Raji (cell line): ENCODE measurements around the gene TRPM2.

Experiments used
- POLR2A ChIP-seq: IDR thresholded peaks from 2 replicates; pipeline ENCODE4 v1.6.1; 2011; ENCODE audit warnings: low read depth, low read length, control low read depth; ENCODE audit not compliant: insufficient read depth

TRPM2 gene

DNA sequence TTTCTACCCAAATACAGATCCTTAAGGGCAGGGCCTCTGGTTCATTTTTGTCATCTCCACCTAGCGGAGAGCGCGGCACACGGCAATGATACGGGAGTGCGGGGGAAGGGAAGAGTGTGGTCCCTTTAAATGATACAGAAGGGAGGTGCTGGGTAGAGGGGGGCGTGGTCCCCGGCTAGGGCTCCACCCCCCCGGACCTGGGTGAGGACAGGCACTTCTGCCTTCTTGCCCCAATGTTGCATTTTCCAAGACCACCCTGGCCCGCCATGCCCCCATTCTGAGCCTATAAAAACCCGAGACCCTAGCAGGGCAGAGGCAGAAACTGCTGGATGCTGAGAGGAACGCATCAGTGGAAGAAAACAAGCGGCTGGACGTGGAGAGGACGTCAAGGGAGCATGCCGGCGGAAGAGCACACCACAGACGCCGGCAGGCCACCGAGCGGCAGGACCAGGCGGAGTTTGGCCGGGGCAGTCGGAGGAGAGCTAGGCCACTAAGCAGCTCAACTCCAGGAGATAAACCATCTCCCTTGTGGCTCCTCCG is 131.9 kb downstream of the TRPM2 start:
- TF ChIP-seq POLR2A: no peak

DNA sequence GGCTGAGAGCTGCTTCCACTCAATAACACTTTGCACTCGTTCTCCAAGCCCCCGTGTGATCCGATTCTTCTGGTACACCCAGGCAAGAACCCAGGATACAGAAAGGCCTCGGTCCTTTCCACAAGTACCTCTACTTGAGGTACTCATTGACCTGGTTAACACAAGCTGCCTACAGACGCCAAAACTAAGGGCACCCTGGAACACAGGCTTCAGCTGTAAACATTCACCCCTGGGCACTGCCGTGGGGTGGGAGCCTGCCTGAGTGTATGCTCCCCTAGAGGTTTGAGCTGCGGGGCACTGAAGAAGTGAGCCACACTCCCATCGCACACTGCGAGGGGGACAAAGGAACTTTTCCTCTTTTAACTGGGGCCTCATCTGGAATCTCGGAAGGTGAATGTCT is 132.4 kb downstream of the TRPM2 start:
- TF ChIP-seq POLR2A: no peak

DNA sequence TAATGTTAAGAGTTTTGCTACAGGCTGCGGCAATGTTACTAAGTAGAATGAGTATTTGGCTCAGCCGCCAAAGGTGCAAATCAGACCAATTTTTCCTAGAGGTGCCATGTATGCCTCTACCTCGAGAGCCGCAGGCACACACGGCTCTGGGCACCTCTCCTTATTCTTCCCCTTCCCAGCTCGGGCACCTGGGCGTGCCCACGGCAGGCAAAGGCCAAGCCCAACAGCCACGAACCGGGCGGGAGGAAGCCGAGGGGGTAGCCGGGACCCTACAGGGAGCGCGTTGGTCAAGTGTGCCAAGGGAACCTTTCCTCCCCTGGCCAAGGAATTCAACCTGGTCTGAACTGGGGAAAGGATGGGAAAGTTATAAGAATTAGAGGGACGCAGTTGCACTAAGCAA is 132.9 kb downstream of the TRPM2 start:
- TF ChIP-seq POLR2A: no peak

DNA sequence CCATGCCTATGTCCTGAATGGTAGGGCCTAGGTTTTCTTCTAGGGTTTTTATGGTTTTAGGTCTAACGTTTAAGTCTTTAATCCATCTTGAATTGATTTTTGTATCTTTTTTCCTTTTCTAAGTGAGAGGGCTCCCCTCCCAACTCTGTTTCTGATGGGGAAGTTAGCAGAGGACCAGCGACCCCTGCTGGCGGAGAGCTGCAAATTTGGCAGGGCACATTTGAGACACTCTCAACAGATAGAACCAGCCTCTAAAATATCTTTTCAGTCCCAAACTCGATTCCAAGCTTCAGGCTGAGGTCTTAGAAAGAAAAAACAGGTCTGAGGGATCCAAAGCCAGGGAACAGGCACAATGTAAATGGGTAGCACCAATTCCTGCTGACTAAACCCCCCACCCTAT is 134.4 kb downstream of the TRPM2 start:
- no peak for TF ChIP-seq POLR2A

DNA sequence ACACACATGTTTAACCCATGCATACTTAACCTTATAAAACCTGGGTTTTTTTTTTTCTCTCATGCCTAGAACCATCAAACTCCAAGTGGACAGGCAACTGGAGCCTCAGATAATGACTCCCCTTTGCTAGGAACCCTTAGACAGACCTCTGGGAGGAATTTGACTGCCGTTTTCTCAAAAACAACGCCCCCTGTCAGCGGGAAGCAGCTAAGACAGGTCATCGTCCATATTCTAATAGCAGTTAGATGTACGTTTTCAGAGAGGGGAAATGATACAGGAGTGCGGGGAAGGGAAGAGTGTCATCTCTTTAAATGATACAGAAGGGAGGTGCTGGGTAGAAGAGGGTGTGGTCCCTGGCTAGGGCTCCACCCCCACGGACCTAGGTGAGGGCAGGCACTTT is 136.5 kb downstream of the TRPM2 start:
- no peak for TF ChIP-seq POLR2A

DNA sequence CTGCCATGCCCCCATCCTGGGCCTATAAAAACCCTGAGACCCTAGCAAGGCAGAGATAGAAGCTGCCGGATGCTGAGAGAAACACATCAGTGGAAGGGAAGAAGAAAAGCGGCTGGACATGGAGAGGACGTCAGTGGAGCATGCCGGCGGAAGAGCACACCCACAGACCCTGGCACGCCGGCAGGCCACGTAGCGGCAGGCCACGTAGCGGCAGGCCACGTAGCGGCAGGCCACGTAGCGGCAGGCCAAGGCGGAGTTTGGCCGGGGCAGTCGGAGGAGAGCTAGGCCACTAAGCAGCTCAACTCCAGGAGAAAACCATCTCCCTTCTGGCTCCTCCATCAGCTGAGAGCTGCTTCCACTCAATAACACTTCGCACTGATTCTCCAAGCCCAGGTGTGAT is 137.0 kb downstream of the TRPM2 start:
- TF ChIP-seq POLR2A: no peak

DNA sequence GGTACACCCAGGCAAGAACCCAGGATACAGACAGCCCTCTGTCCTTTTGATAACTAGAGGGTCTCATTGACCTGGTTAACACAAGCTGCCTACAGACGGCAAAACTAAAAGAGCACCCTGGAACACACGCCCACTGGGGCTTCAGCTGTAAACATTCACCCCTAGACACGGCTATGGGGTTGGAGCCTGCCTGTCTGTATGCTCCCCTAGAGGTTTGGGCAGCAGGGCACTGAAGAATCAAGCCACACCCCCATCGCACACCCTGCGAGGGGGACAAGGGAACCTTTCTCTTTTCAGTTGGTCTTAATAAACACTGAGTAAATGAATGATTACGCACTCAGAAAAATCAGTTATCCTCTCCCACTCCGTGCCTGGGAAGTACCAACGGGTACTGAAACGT is 137.4 kb downstream of the TRPM2 start:
- TF ChIP-seq POLR2A: no peak
